ENCODE results near the gene ORAI3. TPM values are rescaled to one million over a fixed set of nuclear protein-coding genes. Genes with fewer than 3 reads are reported as not detected.

Gene ORAI3
- total and polyA plus RNA-seq, 2 of the 13 experiments (the other 11 are each of a cell fraction or from before 2014, with no cell fraction given) = 11.4 to 32.0 TPM

- Histone ChIP-seq H3K4me2 (ENCODE audit: low read depth, low read length) (no peak overlapping the region), H3K9me3 (ENCODE audit: low read length) (no peaks in the 10 kb centered on the region), H2AFZ (ENCODE audit: low read length) (no peak overlapping the region), H3K27me3 (ENCODE audit: control insufficient read depth in 1 of 2, insufficient read depth in 2 of 2, low read length in 2 of 2) (no peaks in the 10 kb centered on the region), H3K4me3 (replicated peaks in 1 of 3; ENCODE audit: insufficient read depth in 1 of 3, low read depth in 2 of 3, low read length in 3 of 3) (no peak overlapping the region), H3K9ac (ENCODE audit: insufficient read depth, low read depth, low read length) (no peak overlapping the region), H3K4me1 (ENCODE audit: insufficient read depth, low read length) (peaks cover 38% of the 10 kb centered on the region), H3K27ac (ENCODE audit: extremely low read length, insufficient read depth, low read length) (no peak overlapping the region), H3K79me2 (ENCODE audit: insufficient read depth, low read length) (no peaks in the 10 kb centered on the region), H3K36me3 (replicated peaks in 1 of 2; ENCODE audit: control insufficient read depth in 1 of 2, insufficient read depth in 2 of 2, low read length in 2 of 2) (peaks cover 0 to 21% of the 10 kb centered on the region in 2 experiments; a peak in 3 of 5 replicates), H4K20me1 (ENCODE audit: insufficient read depth, low read length) (no peaks in the 10 kb centered on the region)
- no TSS peak for BruUV-seq (replicated peaks)
- no peak for DNase-seq (ENCODE audit: low spot score)
- intact Hi-C loops (cut with micrococcal nuclease; ENCODE audit: unreplicated experiment) (loop anchor here (10.0 kb wide), 1 partner anchor 877 kb away; no protein-coding TSS in a partner anchor), in situ Hi-C loops (cut with HindIII; ENCODE audit: extremely low pct_ligation_motif_present, low pct_unique_long_range_greater_than_20kb) (loop anchor here (5.0 to 25.0 kb wide), 2 partner anchors 85 to 725 kb away; partner anchors contain the start of genes ZNF646 and ZNF668)
- POLR2A ChIA-PET = interaction anchor here (1.2 to 3.1 kb wide), 2 partner anchors 9 to 155 kb away, joined by 4 to 31 read pairs; no protein-coding TSS in a partner anchor
- no peak for FAIRE-seq
- ATAC-seq = no peak
- WGBS (ENCODE audit: low lambda C conversion rate) = 97% methylated on average over 25 of the region's 30 CpGs
- CTCF ChIA-PET (ENCODE audit: low intra/inter-chr PET ratio, low total read pairs) = no interaction called here
- peak; percentile 49 for TF ChIP-seq RBFOX2 (IDR thresholded peaks at IDR 0.05; ENCODE audit: low read depth, low read length)
- TF ChIP-seq, protein P1, sequence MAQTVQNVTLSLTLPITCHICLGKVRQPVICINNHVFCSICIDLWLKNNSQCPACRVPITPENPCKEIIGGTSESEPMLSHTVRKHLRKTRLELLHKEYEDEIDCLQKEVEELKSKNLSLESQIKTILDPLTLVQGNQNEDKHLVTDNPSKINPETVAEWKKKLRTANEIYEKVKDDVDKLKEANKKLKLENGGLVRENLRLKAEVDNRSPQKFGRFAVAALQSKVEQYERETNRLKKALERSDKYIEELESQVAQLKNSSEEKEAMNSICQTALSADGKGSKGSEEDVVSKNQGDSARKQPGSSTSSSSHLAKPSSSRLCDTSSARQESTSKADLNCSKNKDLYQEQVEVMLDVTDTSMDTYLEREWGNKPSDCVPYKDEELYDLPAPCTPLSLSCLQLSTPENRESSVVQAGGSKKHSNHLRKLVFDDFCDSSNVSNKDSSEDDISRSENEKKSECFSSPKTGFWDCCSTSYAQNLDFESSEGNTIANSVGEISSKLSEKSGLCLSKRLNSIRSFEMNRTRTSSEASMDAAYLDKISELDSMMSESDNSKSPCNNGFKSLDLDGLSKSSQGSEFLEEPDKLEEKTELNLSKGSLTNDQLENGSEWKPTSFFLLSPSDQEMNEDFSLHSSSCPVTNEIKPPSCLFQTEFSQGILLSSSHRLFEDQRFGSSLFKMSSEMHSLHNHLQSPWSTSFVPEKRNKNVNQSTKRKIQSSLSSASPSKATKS (CRISPR knock-in tag; IDR thresholded peaks at IDR 0.05) = no peak
- TF ChIP-seq TCF12 (IDR thresholded peaks at IDR 0.05) = no peak
- TF ChIP-seq TCF12 (CRISPR knock-in tag; IDR thresholded peaks at IDR 0.05) = no peak
- TF ChIP-seq, protein P2, sequence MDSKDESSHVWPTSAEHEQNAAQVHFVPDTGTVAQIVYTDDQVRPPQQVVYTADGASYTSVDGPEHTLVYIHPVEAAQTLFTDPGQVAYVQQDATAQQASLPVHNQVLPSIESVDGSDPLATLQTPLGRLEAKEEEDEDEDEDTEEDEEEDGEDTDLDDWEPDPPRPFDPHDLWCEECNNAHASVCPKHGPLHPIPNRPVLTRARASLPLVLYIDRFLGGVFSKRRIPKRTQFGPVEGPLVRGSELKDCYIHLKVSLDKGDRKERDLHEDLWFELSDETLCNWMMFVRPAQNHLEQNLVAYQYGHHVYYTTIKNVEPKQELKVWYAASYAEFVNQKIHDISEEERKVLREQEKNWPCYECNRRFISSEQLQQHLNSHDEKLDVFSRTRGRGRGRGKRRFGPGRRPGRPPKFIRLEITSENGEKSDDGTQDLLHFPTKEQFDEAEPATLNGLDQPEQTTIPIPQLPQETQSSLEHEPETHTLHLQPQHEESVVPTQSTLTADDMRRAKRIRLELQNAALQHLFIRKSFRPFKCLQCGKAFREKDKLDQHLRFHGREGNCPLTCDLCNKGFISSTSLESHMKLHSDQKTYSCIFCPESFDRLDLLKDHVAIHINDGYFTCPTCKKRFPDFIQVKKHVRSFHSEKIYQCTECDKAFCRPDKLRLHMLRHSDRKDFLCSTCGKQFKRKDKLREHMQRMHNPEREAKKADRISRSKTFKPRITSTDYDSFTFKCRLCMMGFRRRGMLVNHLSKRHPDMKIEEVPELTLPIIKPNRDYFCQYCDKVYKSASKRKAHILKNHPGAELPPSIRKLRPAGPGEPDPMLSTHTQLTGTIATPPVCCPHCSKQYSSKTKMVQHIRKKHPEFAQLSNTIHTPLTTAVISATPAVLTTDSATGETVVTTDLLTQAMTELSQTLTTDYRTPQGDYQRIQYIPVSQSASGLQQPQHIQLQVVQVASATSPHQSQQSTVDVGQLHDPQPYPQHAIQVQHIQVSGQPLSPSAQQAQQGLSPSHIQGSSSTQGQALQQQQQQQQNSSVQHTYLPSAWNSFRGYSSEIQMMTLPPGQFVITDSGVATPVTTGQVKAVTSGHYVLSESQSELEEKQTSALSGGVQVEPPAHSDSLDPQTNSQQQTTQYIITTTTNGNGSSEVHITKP (CRISPR knock-in tag; IDR thresholded peaks at IDR 0.05; ENCODE audit: low read depth) = no peak
- TF ChIP-seq ZNF343 (CRISPR knock-in tag; IDR thresholded peaks at IDR 0.05) = no peak
- TF ChIP-seq ZNF761 (CRISPR knock-in tag; conservative IDR thresholded peaks at IDR 0.05) = no peak
- peak; percentile 85 for TF ChIP-seq AGO2 (optimal IDR thresholded peaks at IDR 0.05; ENCODE audit: low read depth, low read length)
- TF ChIP-seq ZNF160 (CRISPR knock-in tag; IDR thresholded peaks at IDR 0.05) = no peak
- TF ChIP-seq ZNF709 (CRISPR knock-in tag; IDR thresholded peaks at IDR 0.05) = no peak
- no peak for TF ChIP-seq CREM (IDR thresholded peaks at IDR 0.05)
- TF ChIP-seq CREM (CRISPR knock-in tag; IDR thresholded peaks at IDR 0.05) = no peak
- TF ChIP-seq ZBTB33 (CRISPR knock-in tag; IDR thresholded peaks at IDR 0.05) = peak; percentile 7; the same call in 1 of the 2 replicates
- no peak for TF ChIP-seq ZNF777 (CRISPR knock-in tag; IDR thresholded peaks at IDR 0.05)
- no peak for TF ChIP-seq ZNF670 (CRISPR knock-in tag; IDR thresholded peaks at IDR 0.05; ENCODE audit: borderline replicate concordance)
- TF ChIP-seq, protein P3, sequence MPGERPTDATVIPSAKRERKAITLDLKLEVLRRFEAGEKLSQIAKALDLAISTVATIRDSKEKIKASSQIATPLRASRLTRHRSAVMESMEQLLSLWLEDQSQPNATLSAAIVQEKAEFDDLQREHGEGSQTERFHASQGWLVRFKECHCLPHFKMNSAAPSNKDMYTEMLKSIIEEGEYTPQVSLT (CRISPR knock-in tag; IDR thresholded peaks at IDR 0.05; ENCODE audit: borderline replicate concordance, low read depth) = no peak
- TF ChIP-seq AGO1 (IDR thresholded peaks at IDR 0.05; ENCODE audit: low read depth, low read length, poor library complexity, severe bottlenecking) = peak; percentile 51
Observed at GRCh38 chr16:30987581-30988190, 38.8 kb downstream of the ORAI3 start.
